SK-N-SH treated with all-trans-retinoic acid at 6 μM for 48 hours (cell line): ENCODE data around the gene LDB2.

Source experiments
- ARNTL ChIP-seq: fragments of 450-650 bp; formaldehyde crosslinking; IDR thresholded peaks from 2 replicates; pipeline ENCODE4 v1.5.0; 2020; ENCODE audit warnings: low read depth, mild to moderate bottlenecking, moderate library complexity, borderline replicate concordance
- CREB5 ChIP-seq: fragments of 250-450 bp; sonication (Bioruptor Pico); IDR thresholded peaks from 2 replicates; pipeline ENCODE4 v1.5.1; 2020; ENCODE audit warnings: low read depth, mild to moderate bottlenecking, moderate library complexity
- PATZ1 ChIP-seq: fragments of 250-450 bp; sonication (Bioruptor Pico); IDR thresholded peaks from 2 replicates; pipeline ENCODE4 v1.8.0; 2020; ENCODE audit warnings: mild to moderate bottlenecking, moderate library complexity, borderline replicate concordance
- TCF4 ChIP-seq: fragments of 250-450 bp; sonication (Bioruptor Pico); IDR thresholded peaks from 2 replicates; pipeline ENCODE4 v1.8.0; 2021; ENCODE audit warnings: mild to moderate bottlenecking, moderate library complexity, borderline replicate concordance
- TOX ChIP-seq: fragments of 250-450 bp; sonication (Bioruptor Pico); IDR thresholded peaks from 2 replicates; pipeline ENCODE4 v1.8.0; 2021; ENCODE audit warnings: mild to moderate bottlenecking, moderate library complexity, borderline replicate concordance
- TSHZ2 ChIP-seq: fragments of 250-450 bp; sonication (Bioruptor Pico); IDR thresholded peaks from 2 replicates; pipeline ENCODE4 v1.5.0; 2020; ENCODE audit warnings: mild to moderate bottlenecking, moderate library complexity
- ZNF565 ChIP-seq: fragments of 450-650 bp; formaldehyde crosslinking; conservative IDR thresholded peaks from 2 replicates; pipeline ENCODE4 v1.5.0; 2020; ENCODE audit warnings: low read depth, mild to moderate bottlenecking, moderate library complexity

GRCh38 chr4:16814361-16814760, 84.1 kb downstream of the LDB2 start:
- no peak for TF ChIP-seq ARNTL (CRISPR knock-in tag)
- TF ChIP-seq PATZ1 = no peak
- TF ChIP-seq TCF4 = no peak
- TF ChIP-seq ZNF565 = no peak
- no peak for TF ChIP-seq CREB5 (CRISPR knock-in tag)
- TF ChIP-seq TSHZ2 (CRISPR knock-in tag) = no peak
- TF ChIP-seq TOX (CRISPR knock-in tag) = no peak
